WERI-Rb-1 (cell line): Measurements from ENCODE around the gene HOXB2.

Experiments
- DNase-seq: peaks from one replicate; pipeline ENCODE4 v3.0.0-alpha.2; 2020
- H3K27ac ChIP-seq: fragments of 250-450 bp; sonication (Bioruptor Pico); 2 replicates; pipeline ENCODE4 v1.5.1; 2020; ENCODE audit warnings: mild to moderate bottlenecking, moderate library complexity
- H3K27me3 ChIP-seq: fragments of 250-450 bp; sonication (Bioruptor Pico); 2 replicates; pipeline ENCODE4 v1.5.1; 2021; ENCODE audit warnings: mild to moderate bottlenecking, low read depth, moderate library complexity; ENCODE audit not compliant: insufficient read depth, severe bottlenecking
- H3K36me3 ChIP-seq: fragments of 250-450 bp; sonication (Bioruptor Pico); 2 replicates; pipeline ENCODE4 v1.5.1; 2020; ENCODE audit warnings: mild to moderate bottlenecking, moderate library complexity
- H3K4me3 ChIP-seq: 2 replicates; pipeline ENCODE4 v1.5.1; 2011; ENCODE audit warnings: low read depth, mild to moderate bottlenecking, control low read depth, low read length
- H3K9me3 ChIP-seq: fragments of 250-450 bp; sonication (Bioruptor Pico); 2 replicates; pipeline ENCODE4 v1.5.1; 2021; ENCODE audit warnings: mild to moderate bottlenecking, moderate library complexity; ENCODE audit not compliant: severe bottlenecking
- TF ChIP-seq, protein P1 (sequence below): IDR thresholded peaks from 2 replicates; pipeline ENCODE4 v1.5.1; 2011; ENCODE audit warnings: low read depth, mild to moderate bottlenecking, control low read depth, inconsistent platforms, low read length

HOXB2 gene

DNA sequence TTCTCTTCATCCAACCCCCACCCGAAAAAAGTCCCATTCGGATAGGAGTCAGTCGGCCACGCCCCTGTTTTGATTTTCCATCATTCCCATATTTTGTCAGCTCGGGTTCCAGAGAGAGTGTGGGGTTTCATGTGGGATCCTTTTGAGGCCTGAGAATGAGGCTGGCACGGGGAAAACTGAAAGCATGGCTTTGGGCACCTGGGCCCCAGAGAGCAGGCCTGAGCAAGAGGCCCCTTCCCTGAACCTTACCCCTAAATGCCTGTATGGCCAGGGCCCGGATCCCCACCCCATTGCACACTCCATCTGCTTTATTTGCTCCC is 37.8 kb upstream of the HOXB2 start:
- Histone ChIP-seq H3K4me3 (no peak overlapping the region), H3K36me3 (no peaks in the 10 kb centered on the region), H3K27me3 (peaks cover 92% of the 10 kb centered on the region), H3K27ac (no peak overlapping the region), H3K9me3 (peaks cover 20% of the 10 kb centered on the region)
- TF ChIP-seq, protein P1, sequence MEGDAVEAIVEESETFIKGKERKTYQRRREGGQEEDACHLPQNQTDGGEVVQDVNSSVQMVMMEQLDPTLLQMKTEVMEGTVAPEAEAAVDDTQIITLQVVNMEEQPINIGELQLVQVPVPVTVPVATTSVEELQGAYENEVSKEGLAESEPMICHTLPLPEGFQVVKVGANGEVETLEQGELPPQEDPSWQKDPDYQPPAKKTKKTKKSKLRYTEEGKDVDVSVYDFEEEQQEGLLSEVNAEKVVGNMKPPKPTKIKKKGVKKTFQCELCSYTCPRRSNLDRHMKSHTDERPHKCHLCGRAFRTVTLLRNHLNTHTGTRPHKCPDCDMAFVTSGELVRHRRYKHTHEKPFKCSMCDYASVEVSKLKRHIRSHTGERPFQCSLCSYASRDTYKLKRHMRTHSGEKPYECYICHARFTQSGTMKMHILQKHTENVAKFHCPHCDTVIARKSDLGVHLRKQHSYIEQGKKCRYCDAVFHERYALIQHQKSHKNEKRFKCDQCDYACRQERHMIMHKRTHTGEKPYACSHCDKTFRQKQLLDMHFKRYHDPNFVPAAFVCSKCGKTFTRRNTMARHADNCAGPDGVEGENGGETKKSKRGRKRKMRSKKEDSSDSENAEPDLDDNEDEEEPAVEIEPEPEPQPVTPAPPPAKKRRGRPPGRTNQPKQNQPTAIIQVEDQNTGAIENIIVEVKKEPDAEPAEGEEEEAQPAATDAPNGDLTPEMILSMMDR: no peak
- no peak for DNase-seq

DNA sequence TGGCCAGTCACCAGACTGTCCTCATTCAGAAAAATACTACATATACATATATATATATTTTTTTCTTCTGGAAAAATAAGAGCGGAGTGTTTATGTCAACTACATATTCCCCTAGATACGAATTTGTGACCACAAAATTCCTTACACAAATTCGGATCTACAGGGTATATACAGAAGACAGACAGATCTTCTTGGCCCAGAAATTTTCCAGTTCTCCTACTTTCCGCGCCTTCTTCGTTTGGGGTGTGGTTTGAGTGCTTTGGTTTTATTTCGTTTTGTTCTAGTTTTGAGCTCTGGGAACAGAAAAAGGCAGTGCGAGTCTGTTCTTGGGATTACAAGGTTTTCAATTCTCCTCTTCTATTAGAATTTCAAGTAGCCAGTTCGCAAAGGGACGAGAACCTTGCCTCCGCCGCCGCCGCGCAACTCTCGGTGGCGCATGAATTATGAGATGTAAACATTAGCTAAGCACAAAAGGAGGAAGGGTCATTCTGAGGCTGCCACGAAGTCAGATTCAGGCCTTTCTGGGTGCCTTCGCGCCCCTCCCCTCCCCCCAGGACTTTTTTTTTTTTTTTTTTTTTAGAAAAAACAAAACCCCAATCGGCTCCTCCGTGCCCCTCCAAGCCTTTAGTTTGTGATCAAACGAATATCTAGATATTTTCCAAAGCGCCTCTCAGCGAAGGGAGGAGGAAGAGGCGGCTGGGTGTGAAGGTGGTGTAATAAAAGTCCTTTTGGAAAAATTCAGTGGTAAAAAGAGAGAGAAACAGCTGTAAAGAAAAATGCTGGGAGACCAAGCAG is 35.0 kb upstream of the HOXB2 start:
- Histone ChIP-seq H3K27ac (no peak overlapping the region), H3K9me3 (peaks cover 14% of the 10 kb centered on the region), H3K27me3 (peaks cover 91% of the 10 kb centered on the region), H3K4me3 (no peak overlapping the region), H3K36me3 (no peaks in the 10 kb centered on the region)
- DNase-seq: no peak
- TF ChIP-seq, protein P1: no peak

DNA sequence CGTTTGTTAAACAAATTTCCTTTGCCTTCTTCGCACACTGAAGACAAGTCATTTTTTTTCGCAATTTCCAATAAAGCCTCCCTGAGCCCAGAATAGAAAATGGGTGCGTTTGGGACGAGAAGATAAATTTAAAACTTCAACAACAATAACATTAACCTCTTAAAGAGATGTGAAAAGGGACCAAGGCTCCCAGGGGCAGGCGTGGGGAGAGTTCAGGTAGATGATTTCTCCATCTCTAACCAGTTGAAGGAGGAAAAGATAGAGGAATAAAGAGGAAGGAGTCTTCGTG is 34.5 kb upstream of the HOXB2 start:
- no peak for DNase-seq
- peaks cover 14% of the 10 kb centered on the region for H3K9me3 ChIP-seq
- H3K27me3 ChIP-seq: peaks cover 93% of the 10 kb centered on the region
- TF ChIP-seq, protein P1: no peak
- H3K36me3 ChIP-seq: no peaks in the 10 kb centered on the region
- H3K4me3 ChIP-seq: no peak overlapping the region
- no peak overlapping the region for H3K27ac ChIP-seq

DNA sequence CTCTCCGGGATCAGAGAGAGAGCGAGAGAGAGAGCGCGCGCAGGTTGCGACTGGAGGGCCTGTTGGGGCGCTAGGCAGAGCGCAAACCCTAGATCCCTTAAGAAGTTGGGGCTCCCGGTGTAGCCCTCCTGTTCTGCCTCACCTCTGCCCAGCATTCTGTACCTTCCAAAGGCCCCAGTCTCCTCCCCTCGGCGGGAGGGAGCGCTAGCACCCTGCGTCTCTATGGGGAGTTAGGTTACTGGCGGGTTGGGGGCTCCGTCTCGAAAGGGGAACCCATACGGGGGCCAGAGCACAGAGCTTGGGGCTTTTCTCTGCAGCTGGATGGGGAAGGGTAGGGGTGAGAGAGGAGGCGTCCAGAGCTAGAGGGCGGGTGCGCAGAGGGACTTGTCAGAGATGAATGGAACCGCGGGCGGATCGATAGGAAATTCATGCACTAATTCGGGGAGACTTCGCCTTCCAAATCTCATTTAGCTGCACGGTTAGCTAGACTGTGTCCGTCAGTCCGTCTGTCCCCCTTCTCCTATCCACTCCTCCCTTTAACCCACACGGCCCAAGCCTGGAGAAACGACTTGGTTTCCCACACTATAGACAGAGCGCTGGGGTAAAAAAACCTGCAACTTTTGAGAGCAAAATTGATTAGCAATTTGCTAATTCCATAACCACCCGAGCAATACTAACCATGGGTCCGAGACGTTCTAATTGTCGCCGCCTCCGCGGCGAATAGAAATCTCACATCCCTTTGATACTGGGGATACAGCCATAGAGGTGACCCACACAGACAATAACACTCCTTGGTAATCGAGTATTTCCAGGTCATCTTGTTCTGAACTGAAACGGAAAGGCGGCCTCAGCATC is 33.9 kb upstream of the HOXB2 start:
- Histone ChIP-seq H3K9me3 (peaks cover 14% of the 10 kb centered on the region), H3K36me3 (no peaks in the 10 kb centered on the region), H3K27me3 (peaks cover 93% of the 10 kb centered on the region), H3K27ac (no peak overlapping the region), H3K4me3 (peak overlapping the region; percentile 44)
- no peak for DNase-seq
- TF ChIP-seq, protein P1: no peak

DNA sequence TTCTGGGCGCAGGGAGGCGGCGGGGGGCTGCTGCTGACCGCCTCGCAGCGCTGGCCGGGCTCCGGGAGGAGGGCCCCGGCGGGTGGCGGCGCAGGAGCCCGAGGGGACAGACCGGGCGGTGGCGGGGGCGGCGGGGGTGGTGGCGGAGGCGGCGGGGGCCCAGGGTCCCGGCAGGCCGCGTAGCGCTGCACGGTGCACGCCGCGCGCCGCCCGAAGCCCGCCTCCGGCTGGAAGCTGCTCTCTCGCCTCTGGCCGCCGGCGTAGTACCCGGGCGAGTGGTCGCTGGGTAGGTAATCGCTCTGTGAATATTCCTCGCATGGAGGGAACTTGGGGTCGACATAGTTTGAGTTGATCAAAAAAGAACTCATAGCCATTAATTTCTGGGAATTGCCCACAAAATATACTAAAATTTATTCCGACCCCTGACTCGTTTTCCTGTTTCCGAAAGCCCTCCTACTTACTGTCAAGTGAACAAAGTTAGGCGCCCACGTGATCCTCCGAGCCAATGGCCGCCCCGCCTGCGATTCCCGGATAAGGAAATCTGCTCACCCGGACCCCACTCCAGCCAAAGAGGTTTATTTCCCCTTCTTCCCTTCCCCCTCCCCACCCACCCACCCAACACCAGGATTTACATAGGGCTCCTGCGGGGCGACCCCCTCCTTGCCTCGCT is 33.2 kb upstream of the HOXB2 start, which contains the start of gene HOXB4:
HOXB4 (minus strand) TSS at position 405 of the 670 bp plus-strand sequence; CDS start at position 374, 31 bp downstream.
- peak; percentile 70 for DNase-seq
- H3K27me3 ChIP-seq: peaks cover 93% of the 10 kb centered on the region
- peak within 1 kb of the TSS; percentile 44 for H3K4me3 ChIP-seq
- TF ChIP-seq, protein P1: no peak
- H3K36me3 ChIP-seq: no peaks in the 10 kb centered on the region
- peaks cover 14% of the 10 kb centered on the region for H3K9me3 ChIP-seq
- H3K27ac ChIP-seq: no peak within 1 kb of the TSS
